Hippocampal formation (tissue), 2 donors: ENCODE results near the gene NUP214.
"Not testable (repeated sequence)": the region's sequence is repeated elsewhere in the genome, so short reads cannot be mapped to it uniquely, and the experiment has no call there.

Experiments used
- DNase-seq, 2 donors: peaks; one replicate each; lab custom pipeline; 2025; lab: John Stamatoyannopoulos, UW

NUP214 gene

DNA sequence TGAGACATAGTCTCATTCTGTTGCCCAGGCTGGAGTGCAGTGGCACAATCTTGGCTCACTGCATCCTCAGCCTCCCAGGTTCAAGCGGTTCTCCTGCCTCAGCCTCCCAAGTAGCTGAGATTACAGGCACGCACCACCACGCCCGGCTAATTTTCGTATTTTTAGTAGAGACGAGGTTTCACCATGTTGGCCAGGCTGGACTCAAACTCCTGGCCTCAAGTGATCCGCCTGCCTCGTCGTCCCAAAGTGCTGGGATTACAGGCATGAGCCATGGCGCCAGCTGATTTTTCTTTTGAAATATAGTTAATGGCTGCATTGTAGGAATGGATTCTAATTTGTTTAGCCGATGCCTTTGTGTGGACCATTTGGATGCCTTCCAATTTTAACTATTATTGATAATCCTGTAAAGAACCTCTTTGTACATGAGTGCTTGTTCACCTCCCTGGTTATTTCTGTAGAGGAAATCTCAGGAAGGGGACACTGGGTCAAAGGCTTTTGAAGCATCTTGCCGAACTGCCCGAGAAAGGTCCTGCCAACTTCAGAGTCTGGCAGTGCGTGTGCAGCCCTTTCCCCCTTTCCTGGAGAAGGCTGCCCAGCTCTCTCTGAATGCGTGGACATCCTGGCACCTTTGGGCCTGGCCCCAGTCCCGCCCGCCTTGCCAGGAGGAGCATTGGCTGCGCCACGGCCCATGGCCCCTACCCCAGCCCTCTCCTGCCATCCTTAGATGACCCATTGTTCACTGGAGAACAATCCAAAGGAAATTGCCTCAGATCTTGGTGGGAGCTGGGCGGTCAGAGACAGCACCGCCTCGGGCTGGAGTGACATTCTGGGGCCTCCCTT lies 8.9 kb upstream of the NUP214 start:
- DNase-seq, result peak; percentile 43 to 44

DNA sequence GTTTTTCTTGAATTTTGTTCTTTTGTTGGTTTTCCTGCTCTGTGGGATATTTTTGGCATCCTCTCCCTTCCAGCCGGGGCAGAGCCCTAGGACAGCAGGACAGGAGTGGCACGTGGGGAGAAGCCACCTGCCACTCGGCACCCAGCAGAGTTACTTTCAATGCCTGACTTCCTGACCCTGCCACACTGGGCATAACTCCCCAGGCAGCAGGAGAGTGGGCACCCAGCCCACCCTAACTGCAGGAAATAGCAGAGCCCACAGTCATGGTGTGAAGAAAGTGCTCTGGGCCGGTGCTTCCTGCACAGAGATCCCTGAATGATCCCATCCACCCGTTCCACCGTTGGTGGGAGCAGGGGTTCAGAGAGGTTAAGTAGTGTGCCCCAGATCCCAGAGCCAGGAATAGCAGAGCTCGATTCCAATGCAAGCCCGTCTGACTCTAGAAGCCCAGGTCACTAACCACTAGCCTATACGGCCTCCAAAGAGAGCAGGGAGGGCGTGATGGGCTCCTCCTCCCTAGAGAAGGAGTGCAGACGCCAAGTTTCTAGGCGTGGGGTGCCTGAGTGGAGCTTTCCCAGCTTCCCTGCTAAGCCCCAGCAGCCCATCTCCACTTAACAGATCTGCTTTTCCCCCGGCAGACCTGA lies 8.1 kb upstream of the NUP214 start:
- no peak for DNase-seq

DNA sequence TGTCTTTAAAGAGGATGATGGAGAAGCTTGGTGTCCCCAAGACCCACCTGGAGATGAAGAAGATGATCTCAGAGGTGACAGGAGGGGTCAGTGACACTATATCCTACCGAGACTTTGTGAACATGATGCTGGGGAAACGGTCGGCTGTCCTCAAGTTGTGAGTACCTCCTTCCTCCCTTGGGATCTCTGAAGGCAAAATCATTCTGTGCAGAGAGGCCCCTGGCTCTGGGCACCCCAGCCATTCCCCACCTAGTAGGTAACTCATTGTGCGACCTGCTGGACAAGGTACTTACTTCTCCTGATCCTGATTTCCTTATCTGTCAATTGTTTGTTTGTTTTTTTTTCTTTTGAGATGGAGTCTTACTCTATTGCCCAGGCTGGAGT lies 7.6 kb upstream of the NUP214 start:
- DNase-seq, result no peak

DNA sequence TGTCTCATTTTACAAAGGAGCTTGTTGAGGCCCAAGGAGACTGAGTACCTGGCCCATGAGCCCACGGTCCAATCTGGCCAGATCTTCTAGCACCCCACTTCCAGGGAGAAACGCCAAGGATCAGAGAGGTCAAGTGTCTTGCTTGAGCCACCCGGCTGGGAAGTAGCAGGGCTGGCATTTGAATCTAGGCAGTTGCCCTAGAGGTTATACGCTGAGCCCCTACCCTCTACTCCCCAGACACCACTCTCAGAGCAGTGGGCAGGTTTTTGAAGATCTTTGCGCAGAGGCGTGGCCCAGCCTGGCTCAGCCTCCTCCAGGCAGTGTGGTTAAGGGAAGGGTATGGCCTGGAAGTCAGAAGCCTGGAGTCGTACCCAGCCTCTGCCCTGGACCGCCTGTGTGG lies 5.8 kb upstream of the NUP214 start:
- no peak for DNase-seq

DNA sequence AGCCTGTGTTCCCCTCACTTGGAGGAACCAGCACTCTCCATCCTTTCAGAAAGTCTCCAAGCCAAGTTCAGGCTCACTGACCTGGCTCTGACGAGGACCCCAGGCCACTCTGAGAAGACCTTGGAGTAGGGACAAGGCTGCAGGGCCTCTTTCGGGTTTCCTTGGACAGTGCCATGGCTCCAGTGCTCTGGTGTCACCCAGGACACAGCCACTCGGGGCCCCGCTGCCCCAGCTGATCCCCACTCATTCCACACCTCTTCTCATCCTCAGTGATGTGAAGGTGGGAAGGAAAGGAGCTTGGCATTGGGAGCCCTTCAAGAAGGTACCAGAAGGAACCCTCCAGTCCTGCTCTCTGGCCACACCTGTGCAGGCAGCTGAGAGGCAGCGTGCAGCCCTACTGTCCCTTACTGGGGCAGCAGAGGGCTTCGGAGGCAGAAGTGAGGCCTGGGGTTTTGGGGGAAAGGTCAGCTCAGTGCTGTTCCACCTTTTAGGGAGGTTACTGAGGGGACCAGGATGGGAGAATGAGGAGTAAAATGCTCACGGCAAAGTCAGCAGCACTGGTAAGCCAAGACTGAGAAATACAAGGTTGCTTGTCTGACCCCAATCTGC lies 4.7 kb upstream of the NUP214 start:
- no peak for DNase-seq

DNA sequence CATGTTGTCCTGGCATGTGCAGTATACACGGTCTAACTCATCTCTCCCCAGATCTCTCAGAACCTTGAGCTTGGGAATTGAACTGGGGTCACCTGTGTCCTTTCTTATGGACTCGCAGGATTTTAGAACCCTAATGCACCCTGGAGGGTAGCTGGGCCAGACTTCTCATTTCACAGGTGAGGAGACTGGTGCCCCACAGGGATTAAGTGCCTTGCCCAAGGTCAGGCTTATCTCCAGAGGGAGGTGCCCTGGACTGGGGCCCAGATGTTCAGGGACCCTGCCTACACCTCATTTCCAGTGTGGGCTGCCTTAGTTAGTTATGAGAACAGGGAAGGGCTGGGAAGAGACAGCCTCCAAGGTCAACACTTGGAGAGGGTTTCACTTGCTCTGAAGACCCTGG lies 4.0 kb upstream of the NUP214 start:
- DNase-seq, result no peak

DNA sequence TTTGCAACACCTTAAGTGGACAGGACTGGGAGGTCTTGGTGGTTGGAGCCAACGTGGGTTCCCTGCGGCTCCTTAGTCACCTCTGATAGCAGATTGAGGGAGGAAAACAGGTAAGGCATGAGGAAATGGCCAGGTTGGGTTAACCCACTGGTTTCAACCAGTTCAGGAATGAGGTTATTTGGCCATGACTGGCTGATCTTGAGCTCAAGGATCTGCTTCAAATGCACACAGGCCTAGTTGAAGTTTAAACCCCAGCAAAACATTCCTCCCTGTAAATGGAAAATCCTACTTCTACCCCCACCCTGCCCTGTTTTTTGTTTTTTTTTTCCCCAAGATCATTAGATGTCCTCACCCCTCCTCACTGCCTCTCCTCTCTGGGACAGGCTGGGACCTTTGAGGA lies 3.2 kb upstream of the NUP214 start:
- no peak for DNase-seq

DNA sequence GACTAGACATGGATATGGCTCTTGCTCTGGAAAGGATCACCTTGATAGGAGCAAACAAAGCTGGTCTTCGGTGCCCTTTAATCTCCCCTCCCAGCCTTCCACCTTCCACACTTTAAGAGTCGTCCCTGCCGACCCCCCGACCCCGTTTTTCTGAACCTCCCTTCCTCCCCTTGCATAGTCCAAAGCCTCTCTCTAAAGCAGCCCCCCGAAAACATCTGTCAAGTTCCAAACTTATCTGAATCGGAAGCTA lies 423 bp upstream of the NUP214 start:
- DNase-seq, result no peak

DNA sequence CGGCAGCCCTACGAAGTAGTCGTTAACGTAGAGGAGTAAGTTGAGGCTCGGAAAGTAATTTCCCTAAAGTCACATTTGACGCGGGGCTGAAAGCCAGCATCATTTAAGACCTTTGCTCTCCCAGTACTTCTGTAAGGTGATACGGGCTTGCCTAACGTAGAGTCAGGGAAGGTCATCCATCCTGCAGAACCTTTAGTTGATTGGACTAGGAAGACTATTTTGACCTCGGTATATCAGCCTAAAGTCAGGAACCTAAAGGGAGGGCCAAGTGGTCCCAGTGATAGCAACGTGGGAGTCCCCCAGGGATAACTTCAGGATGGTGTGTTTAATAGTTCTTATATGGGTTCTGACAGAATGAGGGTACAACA lies 657 bp downstream of the NUP214 start:
- no peak for DNase-seq

DNA sequence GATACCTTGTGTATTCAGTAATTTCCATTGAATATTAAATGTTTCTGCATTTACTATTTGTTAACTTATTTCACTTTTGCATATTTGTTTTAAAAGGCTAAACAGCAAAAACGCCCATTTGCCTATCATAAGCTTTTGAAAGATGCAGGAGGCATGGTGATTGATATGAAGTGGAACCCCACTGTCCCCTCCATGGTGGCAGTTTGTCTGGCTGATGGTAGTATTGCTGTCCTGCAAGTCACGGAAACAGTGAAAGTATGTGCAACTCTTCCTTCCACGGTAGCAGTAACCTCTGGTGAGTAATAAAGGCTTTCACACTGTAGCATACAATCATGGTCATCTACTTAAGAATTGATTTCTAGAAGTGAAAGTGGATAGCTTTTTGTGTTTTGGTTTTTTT lies 3.8 kb downstream of the NUP214 start:
- DNase-seq, result no peak

DNA sequence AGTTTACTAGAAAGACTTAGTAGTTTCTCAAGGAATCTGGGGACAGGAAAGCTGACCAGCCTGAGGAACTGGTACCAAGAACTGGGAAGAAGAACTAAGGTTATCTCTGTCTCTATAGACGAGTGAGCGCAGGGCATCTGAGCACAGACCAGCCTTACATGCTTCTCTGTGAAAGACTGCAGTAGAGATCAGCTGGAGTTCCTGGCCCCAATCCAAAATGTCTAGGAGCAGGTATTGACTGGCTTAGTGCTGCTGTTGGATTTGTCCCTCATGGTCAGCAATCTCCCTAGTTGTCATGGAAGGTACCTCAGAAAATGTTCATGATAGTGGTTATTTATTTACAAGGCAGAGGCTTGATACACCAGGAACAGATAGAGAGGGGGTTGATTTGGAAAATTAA lies 13.3 kb downstream of the NUP214 start:
- no peak for DNase-seq

DNA sequence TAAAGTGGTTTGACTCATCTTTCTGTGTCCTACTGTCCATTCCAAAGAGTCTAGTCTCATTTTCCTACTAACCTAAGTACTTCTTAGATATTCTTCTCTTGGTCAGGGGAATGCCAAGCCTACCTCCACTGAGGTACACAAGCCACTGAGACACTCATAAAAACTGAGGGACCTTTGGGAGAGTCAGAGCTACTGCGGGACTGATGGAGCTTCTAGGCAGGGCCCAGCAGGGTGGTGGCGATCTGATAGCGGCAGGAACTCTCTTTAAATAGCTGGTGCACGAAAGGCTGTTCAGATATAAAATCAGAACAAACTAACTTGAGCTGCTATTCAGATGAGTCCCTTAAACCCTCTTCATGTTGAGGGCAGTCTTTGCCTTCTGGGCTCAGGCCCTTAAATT lies 14.7 kb downstream of the NUP214 start:
- DNase-seq, result no peak

DNA sequence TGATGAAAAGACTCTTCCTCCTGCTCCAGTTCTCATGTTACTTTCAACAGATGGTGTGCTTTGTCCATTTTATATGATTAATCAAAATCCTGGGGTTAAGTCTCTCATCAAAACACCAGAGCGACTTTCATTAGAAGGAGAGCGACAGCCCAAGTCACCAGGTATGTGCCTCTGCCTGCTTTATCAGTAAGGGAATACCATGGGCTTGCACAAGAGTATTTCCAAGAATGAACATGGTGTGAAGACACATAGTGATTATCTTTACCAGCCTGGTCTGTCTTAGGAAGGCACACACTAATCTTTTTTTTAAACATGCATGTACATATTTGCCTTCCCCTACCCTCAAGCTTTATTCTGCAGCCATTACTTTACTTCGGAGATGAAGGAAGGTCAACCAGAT lies 15.2 kb downstream of the NUP214 start:
- no peak for DNase-seq

DNA sequence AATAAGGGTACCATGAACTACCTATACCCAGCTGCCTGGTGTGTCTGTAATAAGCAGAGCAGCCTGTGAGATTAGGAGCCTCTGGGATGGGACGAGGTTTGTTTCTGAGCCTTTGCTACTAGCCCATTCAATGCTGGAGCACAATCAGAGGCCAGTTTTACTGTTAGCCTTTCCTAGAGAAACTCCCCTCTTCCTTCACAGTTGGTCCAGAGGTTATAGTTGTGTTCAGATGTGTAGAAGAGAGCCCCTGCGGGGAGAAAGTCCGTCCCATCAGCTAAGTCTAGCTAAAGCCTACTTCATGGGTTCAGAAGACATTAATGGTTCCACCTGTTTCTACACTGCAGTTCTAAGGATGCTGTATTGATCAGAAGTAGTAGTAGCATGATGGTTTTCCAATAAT lies 16.8 kb downstream of the NUP214 start:
- DNase-seq, result no peak

DNA sequence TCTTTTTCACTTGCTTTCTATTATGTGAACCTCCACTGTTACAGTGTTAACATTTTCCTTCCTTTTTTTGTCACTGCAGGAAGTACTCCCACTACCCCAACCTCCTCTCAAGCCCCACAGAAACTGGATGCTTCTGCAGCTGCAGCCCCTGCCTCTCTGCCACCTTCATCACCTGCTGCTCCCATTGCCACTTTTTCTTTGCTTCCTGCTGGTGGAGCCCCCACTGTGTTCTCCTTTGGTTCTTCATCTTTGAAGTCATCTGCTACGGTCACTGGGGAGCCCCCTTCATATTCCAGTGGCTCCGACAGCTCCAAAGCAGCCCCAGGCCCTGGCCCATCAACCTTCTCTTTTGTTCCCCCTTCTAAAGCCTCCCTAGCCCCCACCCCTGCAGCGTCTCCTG lies 18.8 kb downstream of the NUP214 start:
- no peak for DNase-seq

DNA sequence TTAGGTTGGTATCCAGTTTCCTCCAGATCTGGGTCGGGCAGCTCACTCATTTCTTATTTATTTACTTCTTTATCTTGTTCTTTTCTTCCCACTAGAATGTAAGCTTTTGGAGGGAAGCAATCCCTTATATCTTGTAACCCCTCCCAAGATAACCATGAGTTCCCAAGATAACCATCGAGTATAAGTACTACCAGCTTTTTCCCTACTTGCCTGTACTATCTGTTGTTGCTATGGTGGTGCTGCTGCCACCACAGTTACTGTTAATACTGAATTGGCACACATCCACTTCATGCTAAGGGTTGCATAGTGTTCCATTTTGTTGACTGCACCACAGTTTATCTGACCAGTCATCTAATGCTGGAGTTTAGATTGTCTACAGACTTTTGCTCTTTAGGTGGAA lies 19.9 kb downstream of the NUP214 start:
- no peak for DNase-seq

DNA sequence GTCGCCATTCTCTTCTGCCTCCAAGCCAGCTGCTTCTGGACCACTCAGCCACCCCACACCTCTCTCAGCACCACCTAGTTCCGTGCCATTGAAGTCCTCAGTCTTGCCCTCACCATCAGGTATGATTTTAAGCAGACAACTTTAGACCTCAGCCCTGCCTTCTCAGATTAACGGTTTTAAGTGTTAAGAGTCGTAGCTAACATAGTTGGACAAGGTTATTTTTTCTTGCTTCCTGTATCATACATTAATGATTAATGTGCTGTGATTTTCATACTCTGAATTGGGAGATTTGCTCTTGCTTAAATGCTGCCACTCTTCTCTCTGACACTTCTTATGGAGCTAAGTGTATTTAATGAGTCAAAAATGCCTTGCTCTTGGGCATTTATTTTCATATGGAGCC lies 20.8 kb downstream of the NUP214 start:
- DNase-seq, result no peak

DNA sequence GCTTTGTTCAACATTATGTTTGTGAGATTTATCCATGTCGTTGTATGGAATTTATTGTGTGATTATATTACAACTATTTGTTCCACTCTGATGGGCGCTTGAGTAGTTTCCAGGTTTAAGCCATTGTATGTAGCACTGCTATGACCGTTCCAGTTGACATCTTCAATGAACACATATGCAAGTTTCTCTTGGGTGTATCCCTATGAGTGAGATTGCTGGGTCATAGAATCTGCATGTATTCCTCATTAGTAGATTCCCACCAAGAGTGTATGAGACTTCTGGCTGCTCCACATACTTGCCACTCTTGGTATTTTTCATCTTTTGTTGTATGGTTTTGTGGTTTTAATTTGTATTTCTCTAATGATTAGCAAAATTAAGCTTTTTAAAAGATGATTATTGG lies 22.9 kb downstream of the NUP214 start:
- no peak for DNase-seq

DNA sequence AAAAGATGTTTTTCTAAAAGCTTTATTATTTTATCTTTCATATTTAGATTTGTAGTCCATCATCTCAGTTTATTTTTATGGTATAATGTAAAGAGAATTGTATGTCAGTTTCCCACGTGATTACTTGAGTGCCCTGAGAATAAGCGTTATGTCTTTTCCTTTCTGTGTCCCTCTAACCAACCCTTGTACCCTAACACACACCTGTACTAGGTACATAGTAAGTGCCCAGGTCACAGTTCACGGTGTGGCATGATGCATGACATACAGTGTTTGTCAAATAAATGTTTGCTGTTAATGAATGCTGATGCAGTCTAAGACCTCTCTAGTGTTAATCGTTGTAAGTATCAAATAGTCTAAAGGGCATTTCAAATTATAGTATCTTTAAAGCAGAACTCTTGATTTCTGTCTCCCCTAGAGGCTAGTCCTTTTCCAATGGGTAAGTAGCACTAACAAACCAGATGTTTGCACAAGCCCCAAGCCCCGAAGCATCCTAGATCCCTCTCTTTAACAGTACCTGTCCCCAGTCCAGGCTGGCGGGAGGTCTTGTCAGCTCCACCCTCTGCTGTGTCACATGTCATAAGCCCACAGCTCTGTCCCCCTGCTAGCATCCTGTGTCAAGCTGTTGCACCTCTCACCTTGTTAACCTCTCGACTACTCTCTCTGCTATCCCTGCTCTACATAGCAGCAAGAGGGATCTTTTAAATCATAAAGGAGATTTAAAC lies 23.7 kb downstream of the NUP214 start:
- no peak for DNase-seq

DNA sequence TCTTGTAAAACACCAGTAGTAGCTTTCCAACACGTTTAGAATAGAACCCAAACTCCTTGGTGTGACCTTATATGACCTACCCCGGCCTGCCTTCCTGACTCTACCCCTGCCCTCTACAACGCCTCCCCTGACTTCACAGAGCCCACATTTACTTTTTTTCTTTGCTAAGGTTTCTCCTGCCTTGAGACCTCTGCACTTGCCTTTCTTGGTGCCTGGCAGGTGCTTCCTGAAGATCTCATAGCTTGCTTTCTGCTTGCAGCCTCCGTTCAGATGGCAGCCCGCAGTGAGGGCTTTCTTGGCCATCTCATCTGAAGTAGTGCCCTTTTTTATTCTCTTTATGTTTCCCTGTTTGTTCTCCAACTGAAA lies 24.3 kb downstream of the NUP214 start:
- DNase-seq, result no peak

DNA sequence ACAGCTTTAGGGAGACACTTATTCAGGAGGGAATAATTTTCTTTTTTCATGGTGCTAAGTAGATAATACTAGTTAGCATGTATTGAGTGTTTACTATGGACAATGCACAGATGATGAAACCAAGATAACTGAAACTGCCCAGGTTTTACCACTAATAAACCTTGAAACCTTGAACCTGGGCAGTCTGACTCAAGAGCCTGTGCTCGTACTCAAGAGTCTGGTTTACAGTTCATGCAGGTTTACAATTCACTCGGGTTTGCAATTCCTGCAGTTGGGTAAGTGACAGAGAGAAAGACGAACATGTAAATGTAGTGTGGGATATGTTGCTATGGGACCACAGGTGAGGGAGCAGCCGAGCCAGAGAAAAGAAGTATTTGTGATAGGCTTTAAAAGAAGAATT lies 28.2 kb downstream of the NUP214 start:
- no peak for DNase-seq

DNA sequence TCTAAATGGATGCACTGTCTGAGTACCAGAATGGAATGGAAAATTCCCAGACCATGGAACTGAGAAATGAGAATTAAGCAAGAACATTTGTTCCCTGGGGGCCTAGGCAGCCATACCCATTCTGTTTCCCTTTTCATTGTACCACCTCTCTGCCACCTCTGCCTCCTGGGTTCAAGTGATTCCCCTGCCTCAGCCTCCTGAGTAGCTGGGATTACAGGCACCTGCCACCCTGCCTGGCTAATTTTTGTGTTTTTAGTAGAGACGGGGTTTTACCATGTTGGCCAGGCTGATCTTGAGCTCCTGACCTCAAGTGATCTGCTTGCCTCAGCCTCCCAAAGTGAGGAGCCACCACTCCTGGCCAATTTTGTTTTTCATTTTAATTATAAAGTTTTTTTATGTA lies 33.3 kb downstream of the NUP214 start:
- not testable (repeated sequence) for DNase-seq

DNA sequence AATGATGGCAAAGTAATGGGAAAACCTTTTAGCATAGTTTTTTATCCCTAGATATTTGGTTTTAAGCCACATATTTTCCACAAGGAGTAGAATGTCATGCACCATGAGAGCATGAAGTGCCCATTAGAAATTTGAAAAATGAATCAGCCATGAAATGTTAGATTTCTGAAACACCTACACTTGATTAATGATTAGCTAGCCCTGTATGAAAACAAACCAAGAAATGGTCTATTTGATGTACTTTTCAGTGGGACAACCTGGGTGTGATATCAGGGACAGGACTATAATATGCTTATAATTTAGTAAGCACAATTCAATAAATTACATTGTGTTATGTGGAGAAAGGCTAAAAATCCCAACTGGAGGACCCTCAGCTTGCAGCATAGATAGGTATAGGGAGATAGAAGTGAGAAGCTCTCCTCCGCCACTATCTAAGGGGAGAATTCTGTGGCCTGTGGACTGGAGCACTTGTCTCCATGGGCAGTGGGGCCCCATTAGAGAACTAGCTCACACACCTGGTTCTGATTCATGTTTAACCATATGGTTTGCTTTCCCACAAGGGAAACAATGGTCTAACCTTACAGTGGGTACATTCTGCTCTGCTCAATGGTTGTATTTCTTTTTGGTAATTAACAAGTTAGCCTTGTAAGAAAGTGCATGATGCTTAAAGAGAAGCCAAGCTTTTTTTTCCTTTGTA lies 35.2 kb downstream of the NUP214 start:
- no peak for DNase-seq
